GM18520 (cell line): ENCODE measurements around the gene LZTS3.
"Not testable (repeated sequence)": the region's sequence is repeated elsewhere in the genome, so short reads cannot be mapped to it uniquely, and the experiment has no call there.

Experiments used
- ATAC-seq: cut with Tn5 transposase; IDR thresholded peaks from one replicate; pipeline ENCODE4 v1.9.1; 2021; ENCODE audit not compliant: unreplicated experiment

The LZTS3 gene

DNA sequence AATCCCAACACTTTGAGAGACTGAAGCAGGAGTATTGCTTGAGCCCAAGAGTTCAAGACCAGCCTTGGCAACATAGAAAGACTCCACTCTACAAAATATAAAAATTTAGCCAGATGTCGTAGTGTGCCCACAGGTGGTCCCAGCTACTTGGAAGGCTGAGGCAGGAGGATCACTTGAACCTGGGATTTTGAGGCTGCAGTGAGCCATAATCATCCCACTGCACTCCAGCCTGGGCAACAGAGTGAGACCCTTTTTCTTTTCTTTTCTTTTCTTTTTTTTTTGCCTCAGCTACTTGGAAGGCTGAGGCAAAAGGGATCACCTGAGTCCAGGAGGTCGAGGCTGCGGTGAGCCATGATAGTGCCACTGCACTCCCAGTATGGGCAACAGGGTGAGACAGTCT is 31.6 kb downstream of the LZTS3 start:
- no peak for ATAC-seq

GRCh38 chr20:3137492-3137891 is 35.9 kb downstream of the LZTS3 start:
- ATAC-seq = no peak

DNA sequence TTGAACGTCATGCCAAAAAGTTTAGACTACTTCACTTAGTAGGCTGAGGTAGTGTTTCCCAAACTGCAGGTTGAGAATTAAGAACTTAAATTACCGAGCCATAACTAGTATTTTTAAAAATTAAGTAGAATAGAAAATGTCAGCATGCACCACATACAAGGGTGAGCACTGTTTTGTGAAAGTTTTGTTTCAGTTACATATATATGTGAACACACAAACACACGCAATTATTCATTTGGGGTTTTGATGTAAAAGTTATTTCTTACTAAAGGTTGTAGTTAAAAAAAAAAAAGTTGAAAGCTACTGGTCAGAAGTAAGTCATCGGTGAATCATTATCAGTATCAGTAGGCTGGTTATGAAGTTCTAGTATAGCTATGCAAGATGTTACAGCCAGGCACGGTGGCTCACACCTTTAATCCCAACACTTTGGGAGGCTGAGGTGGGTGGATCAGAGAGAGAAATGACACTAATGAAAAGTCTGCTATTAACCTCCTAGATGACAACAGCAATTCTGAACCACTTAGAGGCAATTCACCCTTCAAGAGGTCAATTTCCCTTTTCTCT is 37.8 kb downstream of the LZTS3 start:
- no peak for ATAC-seq

GRCh38 chr20:3134151-3134550 is 39.2 kb downstream of the LZTS3 start:
- ATAC-seq = no peak

DNA sequence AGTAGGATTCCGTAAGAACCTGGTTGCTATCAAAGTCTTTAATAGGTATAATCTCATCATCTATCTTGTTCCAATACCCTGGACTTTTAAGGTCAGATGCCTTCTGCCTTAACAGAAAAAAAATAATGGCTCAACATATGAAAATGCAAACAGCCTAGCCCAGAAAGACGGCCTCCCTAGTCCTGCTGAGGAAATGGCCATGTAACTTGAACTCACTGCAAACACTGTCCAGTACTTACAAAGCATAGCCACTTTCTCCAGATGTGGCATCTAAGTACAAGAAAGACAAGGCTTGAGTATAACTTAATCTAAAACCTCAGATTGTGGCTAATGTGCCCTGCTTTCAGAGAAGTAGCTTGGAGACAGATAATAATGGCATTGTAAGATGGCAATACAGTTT is 40.2 kb downstream of the LZTS3 start:
- ATAC-seq = no peak

- no peak for ATAC-seq
Measured at GRCh38 chr20:3130051-3130600, 43.2 kb downstream of the LZTS3 start.

DNA sequence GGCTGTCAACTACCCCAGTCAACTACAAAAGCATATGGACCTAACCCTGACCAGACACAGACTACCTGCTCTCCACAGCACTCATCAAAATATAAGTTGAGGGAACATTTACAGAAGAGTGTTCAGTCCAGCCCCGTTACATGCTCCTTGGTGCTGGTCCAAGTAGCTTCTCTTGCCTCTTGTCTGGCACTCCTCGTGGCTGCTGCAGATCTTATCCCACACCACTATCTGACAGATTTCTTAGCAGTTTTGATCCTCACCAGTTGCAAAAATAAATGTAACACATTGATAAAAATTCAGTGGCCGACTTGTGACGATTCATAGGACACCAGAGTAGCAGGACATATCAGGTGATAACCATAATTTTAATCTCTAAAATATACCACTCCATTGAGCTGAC is 44.3 kb downstream of the LZTS3 start:
- no peak for ATAC-seq

DNA sequence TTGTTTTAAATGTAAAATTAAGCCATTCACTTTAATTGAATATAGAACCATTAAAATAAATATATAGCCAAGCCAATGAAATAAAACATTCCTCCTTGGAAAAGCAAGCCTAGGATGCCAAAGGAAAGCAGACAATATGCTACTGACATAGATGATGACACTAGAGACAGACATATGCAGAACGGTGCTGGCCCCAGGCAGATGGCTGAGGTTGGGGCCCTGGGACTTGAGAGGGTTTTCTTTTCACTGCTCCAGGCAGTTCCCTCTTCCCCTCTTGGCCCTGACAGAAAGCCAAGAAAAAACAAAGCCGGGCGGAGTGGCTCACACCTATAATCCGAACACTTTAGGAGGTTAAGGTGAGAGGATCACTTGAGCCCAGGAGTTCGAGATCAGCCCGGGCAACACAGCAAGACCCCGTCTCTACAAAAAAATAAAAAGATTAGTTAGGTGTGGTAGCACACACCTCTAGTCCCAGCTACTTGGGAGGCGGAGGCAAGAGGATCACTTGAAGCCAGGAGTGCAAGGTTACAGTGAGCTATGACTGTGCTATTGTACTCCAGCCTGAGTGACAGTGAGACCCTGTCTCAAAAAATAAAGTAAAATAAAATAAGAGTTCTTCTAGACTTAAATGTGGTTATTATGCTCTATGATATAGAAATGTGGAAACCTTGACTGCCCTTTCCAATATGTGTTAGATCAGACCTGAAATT is 44.9 kb downstream of the LZTS3 start:
- no peak for ATAC-seq

GRCh38 chr20:3126527-3126859 is 46.9 kb downstream of the LZTS3 start:
- no peak for ATAC-seq

- not testable (repeated sequence) for ATAC-seq
Measured at GRCh38 chr20:3125776-3126526, 47.4 kb downstream of the LZTS3 start.

DNA sequence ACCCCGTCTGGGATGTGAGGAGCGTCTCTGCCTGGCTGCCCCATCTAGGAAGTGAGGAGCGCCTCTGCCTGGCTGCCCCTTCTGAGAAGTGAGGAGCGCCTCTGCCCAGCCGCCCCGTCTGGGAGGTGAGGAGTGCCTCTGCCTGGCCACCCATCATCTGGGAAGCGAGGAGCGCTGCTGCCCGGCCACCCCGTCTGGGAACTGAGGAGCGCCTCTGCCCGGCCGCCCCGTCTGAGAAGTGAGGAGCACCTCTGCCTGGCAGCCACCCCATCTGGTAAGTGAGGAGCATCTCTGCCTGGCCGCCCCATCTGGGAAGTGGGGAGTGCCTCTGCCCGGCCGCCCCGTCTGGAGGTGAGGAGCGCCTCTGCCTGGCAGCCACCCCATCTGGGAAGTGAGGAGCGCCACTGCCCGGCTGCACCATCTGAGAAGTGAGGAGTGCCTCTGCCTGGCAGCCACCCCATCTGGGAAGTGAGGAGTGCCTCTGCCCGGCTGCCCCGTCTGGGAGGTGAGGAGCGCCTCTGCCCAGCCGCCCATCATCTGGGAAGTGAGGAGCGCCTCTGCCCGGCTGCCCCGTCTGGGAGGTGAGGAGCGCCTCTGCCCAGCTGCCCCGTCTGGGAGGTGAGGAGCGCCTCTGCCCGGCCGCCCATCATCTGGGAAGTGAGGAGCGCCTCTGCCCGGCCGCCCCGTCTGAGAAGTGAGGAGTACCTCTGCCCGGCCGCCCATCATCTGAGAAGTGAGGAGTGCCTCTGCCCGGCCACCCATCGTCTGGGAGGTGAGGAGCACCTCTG is 48.4 kb downstream of the LZTS3 start:
- ATAC-seq = not testable (repeated sequence)

- ATAC-seq = not testable (repeated sequence)
Measured at GRCh38 chr20:3124163-3124562, 49.2 kb downstream of the LZTS3 start.

DNA sequence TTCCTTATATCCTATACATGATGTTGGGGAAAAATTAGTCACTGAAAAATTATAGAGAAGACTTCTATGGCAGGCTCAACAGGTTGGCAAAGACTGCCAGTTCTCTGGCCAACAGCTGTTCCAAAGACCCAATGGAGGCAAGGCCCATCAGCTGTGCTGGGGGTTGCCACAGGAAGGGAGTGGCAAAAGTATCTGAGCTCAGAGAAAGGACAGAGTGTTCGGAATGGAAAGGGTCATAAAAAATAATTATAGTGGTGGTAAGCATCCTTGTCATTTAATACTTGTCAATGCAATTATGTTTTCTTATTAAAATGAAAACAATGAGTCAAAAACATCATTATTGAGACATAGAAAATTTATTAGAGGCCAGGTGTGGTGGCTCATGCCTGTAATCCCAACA is 49.8 kb downstream of the LZTS3 start:
- ATAC-seq = no peak

DNA sequence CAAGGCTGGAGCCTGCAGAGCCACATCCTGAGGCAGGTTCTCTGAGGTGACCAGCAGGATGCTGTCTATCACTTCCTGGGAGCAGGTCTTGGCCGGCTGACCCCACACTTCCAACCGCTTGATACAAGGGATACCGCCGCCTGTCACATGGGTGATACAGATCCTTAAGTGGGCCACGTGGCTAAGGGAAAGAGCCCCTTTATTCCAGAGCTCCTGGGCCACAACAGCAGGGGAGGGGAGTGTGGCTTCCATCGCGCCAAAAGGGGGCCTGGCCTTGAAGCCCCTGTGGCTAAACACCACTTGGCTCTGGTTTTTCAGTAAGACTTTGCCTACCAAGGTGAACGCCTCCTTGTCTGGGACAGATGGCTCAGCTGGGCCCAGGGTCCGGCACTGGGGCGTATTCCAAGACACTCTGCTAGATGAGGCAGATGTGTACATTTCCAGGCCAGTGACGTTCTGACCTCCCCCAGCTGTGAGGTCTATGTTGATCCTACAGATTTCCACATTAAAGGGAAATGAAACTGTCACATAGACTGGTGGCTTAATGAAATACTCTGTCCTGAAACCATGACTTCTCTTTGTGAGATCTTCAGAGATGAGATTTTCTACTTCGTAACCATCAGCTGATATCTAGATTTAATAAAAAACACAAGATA is 51.3 kb downstream of the LZTS3 start:
- no peak for ATAC-seq

DNA sequence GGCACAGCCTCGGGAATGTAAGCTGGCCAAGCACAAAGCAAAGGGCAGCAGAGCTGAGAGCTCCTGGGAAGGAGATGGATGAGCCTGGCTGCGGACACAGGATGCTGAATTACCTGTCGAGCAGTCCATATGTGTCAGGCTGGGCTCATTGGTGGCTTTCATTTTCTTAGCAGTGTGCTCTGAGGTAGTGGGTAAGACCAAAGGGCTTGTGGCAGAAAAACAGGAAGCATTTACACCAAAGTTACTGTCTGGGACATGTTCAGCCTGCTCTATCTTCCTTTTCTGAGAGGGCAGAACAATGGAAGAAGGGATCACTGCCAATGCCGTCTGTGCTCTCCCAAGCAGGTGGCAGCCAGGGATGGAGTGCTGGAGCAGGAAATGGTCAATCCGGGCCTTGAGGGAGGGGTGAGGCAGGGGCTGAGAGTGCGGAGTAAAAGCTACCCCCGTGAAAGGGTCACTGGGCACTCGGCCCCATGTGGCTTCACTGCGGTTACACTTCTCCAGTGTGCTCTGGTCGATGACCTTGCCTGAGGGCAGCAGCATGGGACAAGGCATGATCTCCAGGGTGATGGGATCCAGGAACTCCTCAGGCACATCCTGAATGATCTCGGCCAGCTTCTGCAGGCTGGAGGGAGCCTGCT is 52.0 kb downstream of the LZTS3 start:
- ATAC-seq = no peak

- no peak for ATAC-seq
Measured at GRCh38 chr20:3119044-3119443, 54.3 kb downstream of the LZTS3 start.

DNA sequence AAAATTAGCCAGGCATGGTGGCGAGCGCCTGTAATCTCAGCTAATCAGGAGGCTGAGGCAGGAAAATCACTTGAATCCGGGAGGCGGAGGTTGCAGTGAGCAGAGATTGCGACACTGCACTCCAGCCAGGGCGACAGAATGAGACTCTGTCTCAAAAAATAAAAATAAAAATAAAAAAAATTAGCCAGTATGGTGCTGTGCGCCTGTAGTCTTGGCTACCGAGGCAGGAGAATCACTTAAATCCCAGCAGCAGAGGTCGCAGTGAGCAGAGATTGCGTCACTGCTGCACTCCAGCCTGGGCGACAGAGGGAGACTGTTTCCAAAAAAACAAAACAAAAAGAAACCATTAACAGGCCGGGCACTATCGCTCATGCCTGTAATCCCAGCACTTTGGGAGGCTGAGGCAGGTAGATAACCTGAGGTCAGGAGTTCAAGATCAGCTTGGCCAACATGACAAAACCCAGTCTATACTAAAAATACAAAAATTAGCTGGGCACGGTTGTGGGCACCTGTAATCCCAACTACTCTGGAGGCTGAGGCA is 55.4 kb downstream of the LZTS3 start:
- ATAC-seq = not testable (repeated sequence)

- ATAC-seq = no peak
Measured at GRCh38 chr20:3116341-3116740, 57.0 kb downstream of the LZTS3 start.

DNA sequence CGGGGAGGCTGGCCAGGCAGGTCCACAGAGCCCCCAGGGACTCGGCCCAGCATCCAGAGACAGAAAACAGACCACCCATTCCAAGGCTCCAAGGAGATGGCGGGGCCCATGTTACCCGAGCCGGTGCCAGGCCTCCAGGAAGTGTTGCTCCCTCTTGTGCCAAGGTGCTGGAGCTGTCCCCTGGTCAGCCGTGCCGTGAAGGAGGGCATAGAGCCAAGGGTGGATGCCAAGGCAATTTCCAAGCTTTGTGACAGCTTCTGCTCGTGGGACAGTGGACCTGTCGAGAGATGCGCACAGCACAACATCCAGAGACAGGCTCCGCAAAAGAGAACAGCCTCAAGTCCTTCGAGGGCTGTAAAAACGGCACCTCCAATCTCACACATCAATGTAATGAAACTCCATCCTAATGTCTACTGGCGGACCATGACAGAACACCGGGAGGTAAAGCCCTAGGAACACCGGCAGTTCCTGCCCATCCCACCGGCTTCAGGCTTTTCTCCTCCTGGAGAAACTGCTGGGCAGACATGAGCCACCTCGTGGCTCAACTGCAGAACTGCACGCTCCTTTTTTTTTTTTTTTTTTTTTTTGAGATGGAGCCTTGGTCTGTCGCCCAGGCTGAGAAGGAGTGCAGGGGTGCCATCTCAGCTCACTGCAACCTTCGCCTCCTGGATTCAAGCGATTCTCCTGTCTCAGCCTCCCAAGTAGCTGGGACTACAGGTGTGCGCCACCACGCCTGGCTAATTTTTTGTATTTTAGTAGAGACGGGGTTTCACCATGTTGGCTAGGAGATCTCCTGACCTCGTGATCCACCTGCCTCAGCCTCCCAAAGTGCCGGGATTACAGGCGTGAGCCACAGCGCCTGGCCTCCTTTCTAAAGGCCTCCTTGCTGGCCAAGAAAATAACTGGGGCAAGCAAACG is 57.9 kb downstream of the LZTS3 start:
- ATAC-seq = no peak
